SU-DHL-6 (cell line): ENCODE measurements around the gene CDC42EP3.

ENCODE experiments used
- CTCF ChIP-seq: fragments of 200-600 bp; sonication (generic); IDR thresholded peaks from one replicate; pipeline ENCODE4 v1.5.1; 2017; ENCODE audit warnings: antibody characterized with exemption, mild to moderate bottlenecking, low read length, moderate library complexity; ENCODE audit not compliant: insufficient read depth, poor library complexity, severe bottlenecking
- EZH2phosphoT487 ChIP-seq: fragments of 200-600 bp; sonication (generic), shearing (Covaris generic); conservative IDR thresholded peaks from 2 replicates; pipeline ENCODE4 v1.6.1; 2018; ENCODE audit warnings: mild to moderate bottlenecking, antibody characterized with exemption, low read length, moderate library complexity, mixed read lengths

- no peak for TF ChIP-seq CTCF
- no peak for TF ChIP-seq EZH2phosphoT487
Observed at GRCh38 chr2:37684809-37685208, 13.4 kb upstream of the CDC42EP3 start.
